ENCODE results near the gene CLEC16A.
A peak's percentile ranks its signal among the peaks of the same experiment; 100 is the strongest.

Gene CLEC16A

GRCh38 chr16:11023262-11024039, 79.1 kb downstream of the CLEC16A start:
- no peak for DNase-seq

- no peak for DNase-seq
Observed at GRCh38 chr16:11024333-11025053, 80.1 kb downstream of the CLEC16A start.

- peak; percentile 87 for DNase-seq
Observed at GRCh38 chr16:11025120-11025531, 80.8 kb downstream of the CLEC16A start.

GRCh38 chr16:11029948-11030347, 85.6 kb downstream of the CLEC16A start:
- DNase-seq: no peak

GRCh38 chr16:11030990-11031510, 86.7 kb downstream of the CLEC16A start:
- DNase-seq: no peak

- DNase-seq: no peak
Observed at GRCh38 chr16:11032000-11032921, 87.9 kb downstream of the CLEC16A start.

- DNase-seq: no peak
Observed at GRCh38 chr16:11032922-11033291, 88.5 kb downstream of the CLEC16A start.

- DNase-seq: no peak
Observed at GRCh38 chr16:11033629-11034420, 89.5 kb downstream of the CLEC16A start.

- DNase-seq: no peak
Observed at GRCh38 chr16:11034481-11034931, 90.1 kb downstream of the CLEC16A start.

GRCh38 chr16:11035096-11035495, 90.7 kb downstream of the CLEC16A start:
- no peak for DNase-seq

GRCh38 chr16:11036040-11036439, 91.7 kb downstream of the CLEC16A start:
- DNase-seq: no peak

- DNase-seq: no peak
Observed at GRCh38 chr16:11036868-11037410, 92.6 kb downstream of the CLEC16A start.

- no peak for DNase-seq
Observed at GRCh38 chr16:11038305-11038704, 93.9 kb downstream of the CLEC16A start.

- DNase-seq: no peak
Observed at GRCh38 chr16:11038777-11039176, 94.4 kb downstream of the CLEC16A start.

GRCh38 chr16:11039726-11040125, 95.4 kb downstream of the CLEC16A start:
- DNase-seq: no peak

GRCh38 chr16:11042191-11042590, 97.8 kb downstream of the CLEC16A start:
- no peak for DNase-seq

GRCh38 chr16:11045441-11045840, 101.1 kb downstream of the CLEC16A start:
- DNase-seq: no peak

GRCh38 chr16:11045846-11046245, 101.5 kb downstream of the CLEC16A start:
- no peak for DNase-seq

- no peak for DNase-seq
Observed at GRCh38 chr16:11046382-11046931, 102.1 kb downstream of the CLEC16A start.

- DNase-seq: no peak
Observed at GRCh38 chr16:11047057-11047456, 102.7 kb downstream of the CLEC16A start.

Data from activated CD4-positive, alpha-beta T cell treated with anti-CD3 and anti-CD28 coated beads, Interleukin-10, Interleukin-2, amounts not matched to agents 100 ng/mL and 50 ng/mL, durations not matched to agents 16 hours and 8 hours (primary cell).